Fibroblast of upper back skin (primary cell): ENCODE measurements around the gene PDAP1.

Experiments
- DNase-seq: peaks from one replicate; pipeline ENCODE4 v3.0.0-alpha.2; 2013

The PDAP1 gene

DNA sequence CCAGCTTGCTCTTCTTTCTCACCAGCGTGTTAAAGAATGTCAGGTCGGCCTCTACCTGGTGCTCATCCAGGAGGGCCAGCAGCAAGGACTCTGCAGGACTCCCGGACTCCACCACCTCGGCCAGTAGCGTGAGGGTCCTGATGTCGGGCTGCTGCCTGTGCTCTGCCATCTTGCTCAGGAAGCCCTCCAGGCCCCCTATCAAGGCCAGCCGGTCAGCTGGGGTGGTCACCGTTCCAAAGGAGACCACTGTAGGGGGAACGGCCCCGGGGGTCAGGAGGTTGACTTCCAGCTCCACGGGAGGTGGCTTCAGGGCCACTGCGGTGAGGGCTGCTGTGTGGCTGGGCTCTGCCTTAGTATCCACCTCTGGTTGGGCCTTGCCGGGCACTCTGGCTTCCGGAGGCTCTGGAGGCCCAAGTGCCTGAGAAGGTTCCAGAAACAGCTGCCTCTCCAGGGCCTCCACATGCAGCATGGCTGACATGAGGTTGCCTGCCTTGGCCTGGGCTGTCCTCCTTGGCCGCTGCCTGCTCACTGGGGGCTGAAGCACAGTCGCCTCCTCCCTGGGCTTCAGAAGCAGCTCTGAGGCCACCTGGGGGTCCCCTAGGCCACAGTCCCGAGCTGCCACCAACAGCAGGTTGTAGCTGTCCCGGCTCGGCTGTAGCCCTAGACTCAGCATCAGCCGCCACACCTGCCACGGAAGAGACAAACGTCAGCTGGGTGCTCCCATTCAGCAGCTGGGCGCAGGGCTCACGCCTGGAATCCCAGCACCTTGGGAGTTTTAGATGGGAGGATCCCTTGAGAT, 16.7 kb upstream of the PDAP1 start:
- DNase-seq: no peak

DNA sequence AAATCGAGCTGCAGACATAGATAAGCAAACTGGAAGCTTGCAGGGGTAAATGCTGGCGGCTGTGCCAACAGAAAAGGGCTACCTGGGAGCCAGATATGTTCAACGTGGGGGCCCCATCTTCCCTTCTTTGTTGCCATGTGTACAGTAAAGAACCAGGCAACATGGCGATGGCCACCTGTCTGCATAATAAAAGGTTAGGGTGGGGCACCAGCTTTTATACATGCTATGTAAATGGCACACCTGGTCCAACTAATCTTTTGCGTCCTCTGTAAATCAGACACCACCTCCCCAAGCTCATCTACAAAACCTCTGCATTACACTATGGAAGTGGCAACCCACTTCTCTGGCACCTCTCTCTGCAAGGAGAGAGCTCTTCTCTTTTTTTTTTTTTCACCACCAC, 14.2 kb upstream of the PDAP1 start:
- no peak for DNase-seq

- DNase-seq: no peak
These were observed 13.8 kb upstream of the PDAP1 start for GRCh38 chr7:99422186-99422585.

- DNase-seq: no peak
These were observed 12.6 kb upstream of the PDAP1 start for GRCh38 chr7:99420986-99421385.

DNA sequence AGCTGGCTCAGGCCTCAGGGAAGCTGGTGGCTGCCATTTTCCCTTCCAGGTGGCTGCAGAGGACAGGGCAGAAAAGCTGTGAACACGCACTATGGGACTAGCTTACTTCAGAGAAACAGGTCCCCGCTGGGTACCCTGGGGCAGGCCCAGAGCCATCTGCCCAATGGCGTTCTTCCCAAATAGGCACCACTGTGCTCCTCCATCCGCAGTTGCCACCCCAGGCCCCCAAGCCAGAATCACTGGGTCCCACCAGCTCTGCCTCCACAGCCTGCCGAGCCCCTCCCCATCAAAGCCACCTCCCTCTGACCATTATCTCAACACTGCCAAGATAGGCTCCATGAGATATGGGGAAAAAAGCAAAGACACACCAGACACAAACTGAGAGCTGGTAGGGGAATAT, 11.8 kb upstream of the PDAP1 start:
- DNase-seq: no peak

DNA sequence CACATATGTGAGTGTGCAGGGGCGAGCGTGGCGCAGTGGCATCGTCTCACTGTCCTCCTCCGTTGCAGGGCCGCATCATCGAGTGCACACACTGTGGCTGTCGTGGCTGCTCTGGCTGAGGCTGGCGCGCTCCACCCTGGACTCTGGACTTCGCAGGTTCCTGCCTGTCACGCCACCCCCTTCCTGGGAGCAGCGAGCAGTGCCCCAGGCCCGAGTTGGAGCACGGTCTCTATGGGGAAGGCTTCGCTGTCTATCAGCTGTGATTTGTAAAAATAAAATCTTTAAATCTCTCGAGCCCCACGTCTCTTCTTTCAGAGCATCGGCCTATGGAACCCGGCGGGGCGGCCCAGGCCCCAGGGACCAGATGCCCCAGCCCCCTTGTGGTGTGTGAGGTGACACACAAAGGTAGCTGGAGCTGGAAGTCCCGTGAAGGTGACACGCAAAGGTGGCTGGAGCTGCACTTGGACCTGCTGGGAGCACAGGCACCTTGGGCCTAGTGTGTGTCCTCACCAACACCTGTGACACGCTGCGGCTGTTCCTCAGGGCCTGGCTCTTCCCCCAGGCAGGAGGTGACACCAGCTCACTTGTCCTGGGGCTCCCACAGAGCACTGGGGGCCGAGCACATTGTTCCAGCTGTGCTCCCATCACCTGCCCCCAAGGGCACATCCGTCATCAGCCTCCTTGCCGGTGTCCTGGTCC, 11.1 kb upstream of the PDAP1 start:
- DNase-seq: no peak

- DNase-seq: no peak
These were observed 9.9 kb upstream of the PDAP1 start for GRCh38 chr7:99418260-99418659.

DNA sequence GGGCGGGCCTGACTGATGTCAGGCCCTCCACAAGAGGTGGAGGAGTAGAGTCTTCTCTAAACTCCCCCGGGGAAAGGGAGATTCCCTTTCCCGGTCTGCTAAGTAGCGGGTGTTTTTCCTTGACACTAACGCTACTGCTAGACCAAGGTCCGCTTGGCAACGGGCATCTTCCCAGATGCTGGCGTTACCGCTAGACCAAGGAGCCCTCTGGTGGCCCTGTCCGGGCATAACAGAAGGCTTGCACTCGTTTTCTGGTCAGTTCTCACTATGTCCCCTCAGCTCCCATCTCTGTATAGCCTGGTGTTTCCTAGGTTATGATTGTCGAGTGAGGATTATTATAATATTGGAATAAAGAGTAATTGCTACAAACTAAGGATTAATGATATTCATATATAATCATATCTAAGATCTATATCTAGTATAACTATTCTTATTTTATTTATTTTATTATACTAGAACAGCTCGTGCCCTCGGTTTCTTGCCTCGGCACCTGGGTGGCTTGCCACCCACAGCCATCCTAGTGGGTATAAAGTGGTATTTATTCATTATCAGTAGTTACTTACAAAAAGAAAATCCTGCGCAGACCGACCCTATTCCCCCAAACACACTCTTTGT, 7.2 kb upstream of the PDAP1 start:
- peak; percentile 38 for DNase-seq

DNA sequence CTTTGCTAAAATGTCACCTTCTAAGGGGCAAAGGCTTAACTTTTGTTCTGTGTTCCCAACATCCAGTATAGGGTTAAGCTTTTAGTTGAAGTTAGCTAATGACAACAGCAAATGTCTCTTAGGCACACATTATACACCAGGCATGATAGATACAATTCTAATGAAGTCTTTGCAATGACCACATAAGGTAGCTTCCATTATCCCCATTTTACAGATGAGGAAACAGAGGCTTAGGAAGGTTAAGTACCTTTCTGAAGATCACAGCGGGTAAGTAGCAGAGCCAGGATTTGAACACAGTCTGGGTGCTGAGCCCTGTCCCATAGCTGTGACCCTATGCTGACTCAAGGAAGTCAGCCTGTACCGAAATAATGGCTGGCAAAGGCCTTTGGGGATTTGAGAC, 2.2 kb upstream of the PDAP1 start:
- no peak for DNase-seq

DNA sequence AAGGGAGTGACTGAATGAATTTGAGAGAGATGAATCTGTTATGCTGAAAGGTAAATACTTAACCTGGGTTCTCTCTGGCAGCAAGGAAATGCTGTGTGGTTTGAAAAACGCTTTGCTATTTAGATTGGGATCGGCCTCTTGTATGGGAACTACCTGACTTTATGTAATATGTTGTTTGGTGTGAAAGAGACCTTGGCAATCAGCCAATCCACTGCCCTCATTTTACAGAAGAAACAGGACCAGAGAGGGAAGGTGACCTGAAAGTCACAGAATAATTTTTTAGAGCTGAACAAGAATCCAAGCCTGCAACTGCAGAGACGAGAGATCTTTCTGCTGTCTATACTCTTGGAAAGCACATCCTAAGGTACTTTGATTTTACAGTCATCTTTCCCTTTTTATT, 1.4 kb upstream of the PDAP1 start:
- DNase-seq: no peak

DNA sequence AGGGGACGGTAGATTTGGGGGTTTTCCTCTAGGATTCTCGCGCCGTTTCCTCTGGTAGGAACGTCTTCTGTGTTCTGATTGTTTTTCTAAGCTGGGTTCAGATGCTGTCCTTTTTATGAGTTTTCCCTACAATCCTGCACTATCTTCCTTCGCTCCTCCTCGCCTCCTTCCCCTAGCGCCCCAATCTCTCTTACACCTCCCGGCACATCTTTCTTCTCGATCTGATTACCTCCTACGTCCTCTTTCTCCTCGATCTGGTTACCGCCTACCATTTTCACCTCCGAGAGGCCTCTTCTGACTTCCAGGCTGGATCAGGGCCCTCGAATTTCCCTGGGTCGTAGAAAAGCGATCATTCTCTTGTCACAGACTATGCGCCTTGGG, 785 bp upstream of the PDAP1 start:
- no peak for DNase-seq

DNA sequence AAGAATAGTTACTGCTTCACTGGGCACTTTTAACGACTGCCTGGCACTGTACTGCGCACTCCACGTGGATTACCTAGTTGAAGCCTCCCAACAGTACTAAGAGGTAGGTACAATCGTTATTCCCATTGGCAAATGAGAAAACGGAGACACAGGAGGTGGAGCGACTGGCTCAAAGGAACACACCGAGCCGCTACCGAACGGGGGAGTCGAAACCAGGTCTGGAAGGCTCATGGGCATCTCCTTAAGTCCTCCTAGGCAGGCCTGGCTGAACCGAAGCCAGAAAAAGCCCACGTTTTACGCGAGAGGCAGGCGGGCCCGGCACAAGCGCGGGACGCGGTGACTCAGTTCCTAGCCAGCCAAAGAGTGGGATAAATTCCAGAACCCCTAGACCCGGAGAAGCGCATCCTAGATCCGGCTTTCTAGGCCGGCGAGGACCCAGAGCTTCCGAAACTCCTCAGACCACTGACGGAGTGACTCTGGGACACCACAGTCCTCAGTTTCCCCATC, 472 bp downstream of the PDAP1 start:
- DNase-seq: peak; percentile 78

DNA sequence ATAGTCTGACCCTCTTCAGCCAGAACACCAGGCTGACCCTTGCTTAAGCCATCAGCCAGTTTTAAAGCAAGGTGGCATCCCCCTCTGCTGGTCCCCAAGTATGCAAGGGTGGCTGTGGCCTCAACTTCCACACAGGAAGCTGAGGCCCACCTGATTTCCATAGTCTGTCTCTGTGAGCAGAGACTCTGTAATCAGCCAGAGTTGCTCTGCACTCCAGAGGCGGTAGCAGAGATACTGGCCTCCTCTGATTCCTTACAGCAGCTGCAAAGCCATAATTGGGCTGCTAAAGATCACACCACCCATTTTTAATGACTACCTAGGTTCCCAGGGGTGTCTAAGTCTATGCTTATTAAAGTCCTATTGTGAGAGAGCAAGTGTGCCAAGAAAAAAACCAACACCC, 1.8 kb downstream of the PDAP1 start:
- no peak for DNase-seq

DNA sequence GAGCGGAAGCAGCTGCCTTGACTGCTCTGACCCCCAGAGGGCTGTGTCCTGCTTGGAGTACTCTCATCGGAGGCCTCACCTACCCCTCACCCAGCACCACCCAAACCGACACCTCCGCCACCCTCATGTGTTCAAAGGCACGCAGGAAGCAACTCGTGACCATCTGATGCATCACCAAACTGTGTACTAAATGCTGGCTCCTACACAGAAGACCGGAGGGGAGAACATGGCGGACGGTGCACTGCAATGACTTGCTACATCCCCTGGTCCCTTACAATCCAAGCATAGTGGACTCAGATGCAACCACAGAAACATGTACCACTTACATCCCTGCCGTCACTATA, 3.4 kb downstream of the PDAP1 start:
- no peak for DNase-seq

GRCh38 chr7:99404235-99404976, 4.0 kb downstream of the PDAP1 start:
- DNase-seq: no peak

DNA sequence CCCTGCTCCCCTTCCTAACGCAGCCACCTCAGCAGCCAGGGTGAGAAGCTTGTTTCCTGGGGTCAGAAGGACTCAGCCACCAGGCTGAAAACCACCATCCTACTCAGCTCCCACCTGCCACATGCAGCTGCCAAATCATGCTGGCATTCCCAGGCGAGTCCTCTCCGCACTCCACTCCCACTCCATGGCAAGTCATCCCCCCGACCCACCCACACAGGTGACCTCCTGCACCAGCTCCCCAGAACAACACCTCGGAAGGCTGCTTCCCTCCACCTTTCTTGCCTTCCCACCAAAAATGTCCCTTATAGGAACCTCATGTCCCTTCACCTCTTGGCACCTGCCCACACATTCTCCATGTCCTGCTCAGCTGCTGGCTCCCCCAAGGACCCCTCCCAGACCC, 4.6 kb downstream of the PDAP1 start:
- no peak for DNase-seq

- DNase-seq: no peak
These were observed 5.5 kb downstream of the PDAP1 start for GRCh38 chr7:99402854-99403253.

GRCh38 chr7:99399597-99399996, 8.8 kb downstream of the PDAP1 start:
- no peak for DNase-seq

DNA sequence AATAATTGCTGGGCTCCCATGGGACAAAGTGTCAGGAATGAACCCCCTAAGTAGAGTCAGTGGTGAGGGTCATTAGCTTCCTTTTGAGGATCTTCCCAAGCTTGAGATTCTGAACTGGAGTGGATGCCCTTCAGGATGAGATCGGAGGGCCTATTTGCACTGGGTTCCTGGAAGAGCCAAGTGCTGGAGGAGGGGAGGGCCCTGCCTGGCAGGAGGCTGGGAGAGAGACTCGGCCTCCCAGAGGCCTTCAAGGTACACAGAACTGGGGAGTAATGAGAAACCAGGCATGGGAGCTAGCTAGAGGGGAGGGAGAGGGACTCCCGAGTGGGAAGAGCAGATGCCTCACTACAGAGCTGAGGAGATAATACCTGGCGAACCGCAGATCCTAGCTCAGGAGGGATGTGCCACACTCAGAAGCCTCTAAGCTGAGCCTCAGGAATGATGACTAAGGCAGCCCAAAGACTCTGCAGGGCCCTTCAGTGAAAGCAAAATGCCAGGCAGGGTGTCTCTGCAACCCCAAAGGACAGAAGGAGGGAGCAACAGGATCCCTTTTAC, 9.4 kb downstream of the PDAP1 start:
- DNase-seq: no peak

DNA sequence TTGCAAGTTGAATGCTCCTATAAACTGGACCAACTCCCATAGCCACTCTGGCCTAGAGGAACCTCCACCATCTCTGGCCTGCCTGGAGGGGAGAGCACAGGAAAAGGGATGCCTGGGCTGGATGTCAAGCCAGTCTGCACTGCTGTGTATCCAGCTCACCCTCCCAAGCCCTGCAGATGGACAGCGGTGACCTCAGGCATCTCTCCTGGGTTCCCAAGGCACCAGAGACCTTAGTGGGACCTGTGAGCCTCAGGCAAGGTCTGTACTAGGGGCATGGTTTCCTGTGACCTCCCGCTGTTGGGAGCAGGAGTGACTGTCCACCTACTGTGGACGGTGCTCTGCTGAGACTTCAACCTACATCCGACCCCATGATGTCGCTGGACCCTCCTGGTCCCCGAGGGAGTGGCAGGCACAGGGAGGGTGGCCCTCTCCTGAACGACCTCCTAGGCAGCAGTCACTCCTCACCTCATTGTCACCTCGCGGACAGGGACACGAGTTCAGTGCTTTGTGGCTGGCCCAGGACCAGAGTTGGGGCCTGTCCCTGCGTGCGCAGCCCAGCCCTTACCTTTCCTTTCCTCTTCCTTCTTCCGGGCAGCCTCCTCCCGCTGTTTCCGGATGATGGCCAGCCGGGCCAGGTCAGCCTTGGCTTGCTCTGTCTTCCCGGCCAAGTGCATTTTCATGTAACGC, 11.0 kb downstream of the PDAP1 start:
- no peak for DNase-seq

DNA sequence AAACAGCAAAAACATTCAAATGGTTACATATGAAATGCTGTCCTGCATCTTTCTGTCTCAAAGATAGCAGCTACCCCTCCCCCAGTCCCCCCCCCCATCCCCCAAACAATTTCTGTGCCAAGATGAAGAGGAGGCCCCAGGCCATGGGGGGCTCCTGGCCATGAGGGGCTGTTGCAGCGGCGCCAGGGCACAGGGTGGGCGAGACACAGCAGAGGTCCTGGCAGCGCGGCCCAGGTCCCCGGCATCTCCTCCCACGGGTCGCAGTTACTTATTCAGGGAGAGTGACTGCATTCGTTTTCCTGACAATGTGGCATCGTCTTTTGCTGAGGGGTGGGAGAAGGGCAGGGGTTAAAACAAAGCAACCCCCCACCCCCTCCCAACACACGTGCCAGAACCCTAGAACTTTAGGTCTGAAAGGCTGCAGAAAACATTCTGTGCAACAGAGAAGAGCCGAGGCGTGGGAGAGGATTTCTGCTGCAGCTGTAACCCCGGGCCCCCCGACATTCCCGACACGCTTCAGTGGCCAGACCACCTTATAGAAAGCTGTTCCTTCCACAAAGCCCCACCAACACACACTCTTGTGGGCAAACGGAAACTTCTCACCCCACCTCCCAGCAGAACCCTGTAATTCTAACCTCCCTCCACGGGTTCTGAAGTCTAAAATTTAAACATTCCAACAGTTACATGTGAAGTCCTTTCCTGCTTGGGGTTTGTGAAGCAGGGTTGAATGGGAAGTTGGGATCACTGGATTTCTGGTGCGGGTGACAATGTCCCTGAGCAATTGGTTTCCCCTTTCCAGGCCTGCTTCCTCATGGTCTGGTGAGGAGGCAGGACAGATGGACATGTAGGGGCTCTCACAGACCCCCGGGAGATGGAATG, 11.7 kb downstream of the PDAP1 start:
- DNase-seq: no peak
